GM12872 (cell line): ENCODE results near the gene ZCCHC17.

ENCODE experiments used
- CTCF ChIP-seq: IDR thresholded peaks from 3 replicates; pipeline ENCODE4 v1.5.1; 2011; ENCODE audit warnings: low read depth, mild to moderate bottlenecking, low read length, moderate library complexity; ENCODE audit not compliant: insufficient read depth

Gene ZCCHC17

DNA sequence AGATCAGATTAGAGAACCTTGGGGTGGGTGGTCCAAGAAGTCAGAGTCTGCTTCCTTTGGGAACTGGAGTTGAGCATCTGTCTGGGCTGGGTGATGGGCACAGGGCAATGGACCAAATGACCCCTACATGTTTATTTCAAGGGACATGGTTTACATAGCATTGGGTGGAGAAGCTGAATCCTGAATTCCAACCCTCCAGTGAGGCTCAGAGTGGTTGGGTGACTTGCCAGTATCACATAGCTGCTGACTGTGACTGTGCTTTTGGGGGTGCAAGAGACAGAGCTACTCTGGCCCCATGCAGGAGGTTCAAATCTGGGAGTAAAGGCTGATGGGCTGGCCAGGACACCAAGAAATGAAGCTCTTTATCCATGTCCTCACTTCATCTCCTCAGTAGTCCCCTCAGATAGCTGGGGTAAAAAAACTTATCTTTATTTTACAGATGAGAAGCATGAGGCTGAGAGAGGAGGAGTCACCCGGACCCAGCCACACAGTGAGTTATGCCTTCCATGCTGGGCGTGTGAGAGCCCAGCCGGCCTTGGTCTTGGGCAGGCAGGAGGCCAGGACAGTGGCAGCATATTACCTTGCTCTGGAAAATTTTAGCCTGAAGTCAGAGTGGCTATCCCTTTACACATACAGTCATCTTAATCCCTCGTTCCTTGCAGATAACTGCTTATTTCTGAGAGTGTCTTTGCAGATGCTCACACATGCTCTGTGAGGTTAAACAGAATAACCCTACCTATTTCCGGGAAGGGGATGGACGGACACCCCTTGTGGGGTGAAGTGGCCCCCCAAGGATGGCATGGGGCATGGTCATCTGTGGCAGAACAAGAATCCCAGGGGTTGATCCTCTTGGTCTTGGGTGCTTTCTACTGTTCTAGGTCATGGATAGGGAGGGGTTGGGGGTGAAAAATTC is 113.4 kb downstream of the ZCCHC17 start:
- TF ChIP-seq CTCF, result no peak

GRCh38 chr1:31410871-31411270 is 114.0 kb downstream of the ZCCHC17 start:
- no peak for TF ChIP-seq CTCF

- no peak for TF ChIP-seq CTCF
These were observed 115.4 kb downstream of the ZCCHC17 start for GRCh38 chr1:31412205-31412604.

DNA sequence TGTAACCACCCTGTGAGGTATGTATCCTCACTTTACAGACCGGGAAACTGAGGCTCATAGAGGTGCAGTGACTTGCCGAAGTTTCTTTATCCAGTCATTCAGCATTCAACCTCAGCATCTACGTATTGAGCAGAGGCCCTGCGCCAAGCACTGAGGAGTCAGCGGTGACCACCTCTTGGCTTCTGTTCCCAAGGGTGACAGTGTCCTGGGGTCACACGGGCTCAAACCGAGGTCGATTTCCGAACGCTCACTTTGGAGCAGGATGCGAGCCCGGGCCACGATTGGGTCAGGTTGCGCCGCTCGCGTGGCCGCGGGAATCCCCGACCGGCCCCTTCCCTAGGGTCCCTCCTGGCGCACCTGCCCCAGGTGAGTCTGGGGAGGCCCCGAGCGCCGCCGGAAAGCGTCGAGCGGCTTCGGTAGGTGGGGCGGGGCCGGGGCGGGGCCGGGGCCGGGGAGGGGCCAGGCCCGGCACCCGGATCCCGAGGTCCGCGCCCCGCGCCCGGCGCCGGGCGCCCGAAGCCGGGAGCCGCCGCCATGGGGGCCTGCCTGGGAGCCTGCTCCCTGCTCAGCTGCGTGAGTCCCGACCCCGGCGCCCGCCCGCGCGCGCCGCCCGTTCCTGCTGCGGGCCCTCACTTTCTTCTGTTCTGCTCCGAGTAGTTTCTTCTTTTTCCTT is 116.0 kb downstream of the ZCCHC17 start, which contains the start of gene SERINC2:
Gene SERINC2 (plus strand): TSS at position 482 of the 673 bp plus-strand sequence. CDS start 53 bp downstream, at position 535.
- TF ChIP-seq CTCF, result no peak

GRCh38 chr1:31413405-31414001 is 116.7 kb downstream of the ZCCHC17 start:
- TF ChIP-seq CTCF, result no peak
